K562 (cell line): ENCODE data around the gene PSMA2. TPM values are rescaled to one million over a fixed set of nuclear protein-coding genes. Genes with fewer than 3 reads are reported as not detected.

Experiments
- ATAC-seq: fragments of 200-7000 bp; cut with Tn5 transposase; 3 replicates; pipeline ENCODE4 v1.9.1; 2020; ENCODE audit warnings: moderate library complexity
- BruUV-seq: library from RNA; stranded (reverse); fragments of 400-500 nt; replicated peaks from 2 replicates; lab custom pipeline; 2021; lab: Mats Ljungman, UMichigan
- CTCF ChIA-PET: fragments of 300-600 bp; formaldehyde crosslinking; extraction: SDS; loops from one replicate; lab custom pipeline; 2021; ENCODE audit warnings: low intra/inter-chr PET ratio; lab: Yijun Ruan, JAX
- POLR2A ChIA-PET: fragments of 300-600, 350-650 bp; sonication (Branson Sonifier 250); formaldehyde crosslinking; extraction: SDS; loops from one replicate; lab custom pipeline; 2021; ENCODE audit warnings: antibody characterized with exemption, inconsistent platforms; lab: Yijun Ruan, JAX
- DNase-seq, 4 experiments: peaks; one replicate each; pipeline versions ENCODE4 v3.0.0 to v3.0.0-alpha.2; 2011 to 2018; ENCODE audit warnings: low spot score in 3 of 4, mixed read lengths in 3 of 4; ENCODE audit errors: extremely low read depth in 1 of 4
- FAIRE-seq: peaks from 2 replicates; lab custom pipeline; 2011; peaks lifted over from hg19 to GRCh38; lab: Jason Lieb, UNC
- H2AFZ ChIP-seq: 2 replicates; pipeline ENCODE4 v1.6.0; 2011; ENCODE audit warnings: low read depth, low read length, control low read depth, inconsistent platforms
- H3K27ac ChIP-seq: fragments of 200-600 bp; 3 replicates; pipeline ENCODE4 v1.8.0; 2011; ENCODE audit warnings: low read depth, mild to moderate bottlenecking, control low read depth, inconsistent platforms, low read length, moderate library complexity, mixed read lengths; ENCODE audit errors: extremely low read depth
- H3K27me3 ChIP-seq, 2 experiments: fragments of 300-600 bp in 1 of 2; 2 replicates in 1 of 2; 3 replicates in 1 of 2; pipeline versions ENCODE4 v1.6.0 to v1.8.0; 2011; ENCODE audit warnings: inconsistent platforms in 2 of 2, low read length in 2 of 2, mild to moderate bottlenecking in 1 of 2, mixed read lengths in 1 of 2, moderate library complexity in 1 of 2; ENCODE audit not compliant: control insufficient read depth in 2 of 2, insufficient read depth in 2 of 2
- H3K36me3 ChIP-seq: fragments of 300-600 bp; 3 replicates; pipeline ENCODE4 v1.8.0; 2011; ENCODE audit warnings: mild to moderate bottlenecking, low read length, inconsistent platforms; ENCODE audit not compliant: control insufficient read depth, insufficient read depth
- H3K4me1 ChIP-seq, 2 experiments: fragments of 200-600 bp in 1 of 2; replicated peaks in 1 of 2; 2 replicates in 1 of 2; 3 replicates in 1 of 2; pipeline versions ENCODE4 v1.5.1 to v1.8.0; 2011; ENCODE audit warnings: inconsistent platforms in 2 of 2, low read length in 2 of 2, mild to moderate bottlenecking in 1 of 2, mixed read lengths in 1 of 2, moderate library complexity in 1 of 2; ENCODE audit not compliant: control insufficient read depth in 2 of 2, insufficient read depth in 2 of 2
- H3K4me2 ChIP-seq: 2 replicates; pipeline ENCODE4 v1.6.1; 2011; ENCODE audit warnings: low read length, control low read depth, inconsistent platforms, mixed read lengths; ENCODE audit not compliant: insufficient read depth
- H3K4me3 ChIP-seq: fragments of 200-600 bp; sonication (generic), shearing (Covaris generic); 2 replicates; pipeline ENCODE4 v1.5.1; 2016; ENCODE audit warnings: control low read depth, inconsistent platforms
- H3K79me2 ChIP-seq: fragments of 200-600 bp; 3 replicates; pipeline ENCODE4 v1.8.0; 2011; ENCODE audit warnings: low read length, inconsistent platforms; ENCODE audit not compliant: control insufficient read depth, insufficient read depth
- H3K9ac ChIP-seq, 2 experiments: 2 replicates each; pipeline versions ENCODE4 v1.6.0 to v1.6.1; 2011; ENCODE audit warnings: low read depth in 2 of 2, low read length in 2 of 2, control low read depth in 1 of 2, inconsistent platforms in 1 of 2, mild to moderate bottlenecking in 1 of 2, mixed read lengths in 1 of 2; ENCODE audit not compliant: insufficient read depth in 1 of 2
- H3K9me1 ChIP-seq: one replicate; pipeline ENCODE4 v1.6.0; 2011; ENCODE audit warnings: inconsistent platforms, mild to moderate bottlenecking, low read length, moderate library complexity; ENCODE audit not compliant: control insufficient read depth, insufficient read depth
- H3K9me3 ChIP-seq: replicated peaks from 2 replicates; pipeline ENCODE4 v1.5.1; 2011; ENCODE audit warnings: low read depth, low read length, inconsistent platforms; ENCODE audit not compliant: control insufficient read depth, insufficient read depth
- H4K20me1 ChIP-seq: replicated peaks from 2 replicates; pipeline ENCODE4 v1.6.1; 2011; ENCODE audit warnings: low read length, inconsistent platforms, mixed read lengths; ENCODE audit not compliant: control insufficient read depth, insufficient read depth
- BRD9 ChIP-seq: fragments of 450-650 bp; IDR thresholded peaks from 2 replicates; pipeline ENCODE4 v1.6.1; 2018; ENCODE audit warnings: low read depth; ENCODE audit not compliant: partially characterized antibody
- KHSRP ChIP-seq: fragments of 450-650 bp; IDR thresholded peaks from 2 replicates; pipeline ENCODE4 v1.6.1; 2017
- MAZ ChIP-seq, 2 experiments: fragments of 450-650 bp in 1 of 2; sonication (generic) in 1 of 2; formaldehyde crosslinking; IDR thresholded peaks in 1 of 2; conservative IDR thresholded peaks in 1 of 2; 2 replicates each; pipeline versions ENCODE4 v1.4.0 to v1.5.0; 2020; ENCODE audit warnings: mild to moderate bottlenecking in 1 of 2, missing genetic modification reagents in 1 of 2
- NCOR1 ChIP-seq: fragments of 450-650 bp; IDR thresholded peaks from 2 replicates; pipeline ENCODE4 v1.6.1; 2016; ENCODE audit warnings: mild to moderate bottlenecking, moderate library complexity
- YY1 ChIP-seq, 3 experiments: IDR thresholded peaks; 2 replicates each; pipeline ENCODE4 v1.6.1; 2011; ENCODE audit warnings: low read length in 2 of 3, mild to moderate bottlenecking in 2 of 3, moderate library complexity in 2 of 3, borderline replicate concordance in 1 of 3, control low read depth in 1 of 3, low read depth in 1 of 3; ENCODE audit not compliant: insufficient read depth in 3 of 3, insufficient replicate concordance in 2 of 3, control insufficient read depth in 1 of 3, insufficient read length in 1 of 3; ENCODE audit errors: extremely low read depth in 1 of 3
- ZBTB26 ChIP-seq: fragments of 450-650 bp; formaldehyde crosslinking; IDR thresholded peaks from 2 replicates; pipeline ENCODE4 v1.4.0; 2022; ENCODE audit warnings: missing genetic modification characterization
- ZKSCAN3 ChIP-seq: fragments of 250-450 bp; sonication (Bioruptor Pico); IDR thresholded peaks from 2 replicates; pipeline ENCODE4 v1.4.0; 2020
- ZNF407 ChIP-seq: fragments of 450-650 bp; IDR thresholded peaks from 2 replicates; pipeline ENCODE4 v1.6.1; 2016; ENCODE audit warnings: low read depth
- WGBS: fragments of 100-300 bp; shearing (Covaris generic); methylation state at CpG from one replicate; pipeline ENCODE4 v1.1.6; 2016; ENCODE audit warnings: low coverage, mixed read lengths; ENCODE audit not compliant: insufficient coverage; ENCODE audit errors: missing lambda C conversion rate; 5-methylcytosine and 5-hydroxymethylcytosine counted together
- in situ Hi-C: fragments of 300-500 bp; cut with MboI; formaldehyde crosslinking; loops from 4 replicates; pipeline ENCODE4 v1.15.0; 2018; ENCODE audit warnings: inconsistent platforms, mixed read lengths
- intact Hi-C: fragments of 100-400 bp; cut with micrococcal nuclease; formaldehyde crosslinking; loops from 2 replicates; pipeline ENCODE4 v1.14.2; 2022
- polyA plus RNA-seq, 8 experiments: library from polyadenylated mRNA; depleted of rRNA in 4 of 8; stranded (reverse) in 5 of 8; unstranded in 3 of 8; fragments of >200 nt; fragmentation: Nextera tagmentation in 2 of 8; fragmentation: Illumina TruSeq in 1 of 8; extraction: Ambion mirVana in 2 of 8; extraction: Trizol in 1 of 8; gene quantifications; 2 replicates each; pipeline versions ENCODE4 v1.2.1 to v1.2.3, GENCODE V29; 2011 to 2014; ENCODE audit warnings: inconsistent platforms in 1 of 8, missing spikeins in 1 of 8
- total RNA-seq, 7 experiments: library from RNA; depleted of rRNA in 6 of 7; stranded (reverse); fragments of >200 nt in 6 of 7; fragmentation: Illumina TruSeq in 2 of 7; extraction: Trizol in 2 of 7; gene quantifications; 2 replicates each; pipeline versions ENCODE4 v1.2.1 to v1.2.3, GENCODE V29; 2011 to 2021; ENCODE audit warnings: low replicate concordance in 1 of 7

The PSMA2 gene
- total and polyA plus RNA-seq, 9 of the 15 experiments (the other 6 are each of a cell fraction or from before 2014, with no cell fraction given) = 91.7 to 1,070 (median 213) TPM

- CTCF ChIA-PET = no interaction called here
- Histone ChIP-seq H3K4me2 (no peak overlapping the region), H3K4me3 (no peak overlapping the region), H3K9ac (0 out of 4 replicates have a peak overlapping the region, but pooled peaks of 1 of the 2 experiments have one; percentile 7), H3K9me1 (no peaks in the 10 kb centered on the region), H4K20me1 (no peaks in the 10 kb centered on the region), H3K79me2 (no peaks in the 10 kb centered on the region), H3K36me3 (no peaks in the 10 kb centered on the region), H2AFZ (peak overlapping the region; percentile 5; the same call in 1 of the 2 replicates), H3K4me1 (peaks cover 0 to 8% of the 10 kb centered on the region in 2 experiments; a peak in 2 of 5 replicates), H3K27ac (no peak overlapping the region), H3K9me3 (no peaks in the 10 kb centered on the region), H3K27me3 (no peaks in the 10 kb centered on the region)
- BruUV-seq = no TSS peak
- in situ Hi-C loops (no loop called here), intact Hi-C loops (no loop called here)
- DNase-seq = no peak
- 19% methylated on average over 3 of the region's 3 CpGs for WGBS
- POLR2A ChIA-PET = interaction anchor here (0.8 to 1.1 kb wide), 2 partner anchors 32 to 905 kb away, joined by 3 to 4 read pairs; no protein-coding TSS in a partner anchor
- no peak for FAIRE-seq
- TF ChIP-seq KHSRP (no peak), ZBTB26 (CRISPR knock-in tag) (no peak), ZNF407 (no peak), ZKSCAN3 (CRISPR knock-in tag) (no peak), NCOR1 (no peak), YY1 (IDR thresholded peaks at IDR 0.05; ENCODE audit: borderline replicate concordance in 1 of 3, control insufficient read depth in 1 of 3, extremely low read depth in 1 of 3, insufficient read depth in 3 of 3, insufficient read length in 1 of 3, insufficient replicate concordance in 2 of 3, low read depth in 1 of 3, low read length in 2 of 3) (no peak), BRD9 (no peak), MAZ (CRISPR knock-in tag; conservative IDR thresholded peaks at IDR 0.05 in 1 of 2, IDR thresholded peaks at IDR 0.05 in 1 of 2) (no peak)
- ATAC-seq = peak; percentile 25; the same call in 2 of the 3 replicates
These were observed 53.7 kb downstream of the PSMA2 start for GRCh38 chr7:42878303-42878702.
